Pancreas (tissue), 10 donors: Measurements from ENCODE around the gene SCAMP4. TPM values are rescaled to one million over a fixed set of nuclear protein-coding genes. Genes with fewer than 3 reads are reported as not detected.

Source experiments
- ATAC-seq, 4 donors: fragments of 200-7000 bp; cut with Tn5 transposase; one replicate each; pipeline versions ENCODE4 v1.8.0 to v1.9.1; 2020; ENCODE audit warnings: mild to moderate bottlenecking in 4 of 4, moderate library complexity in 4 of 4
- DNase-seq, 6 donors: peaks; one replicate each; pipeline ENCODE4 v3.0.0-alpha.2; 2020
- FAIRE-seq: peaks from 2 replicates; lab custom pipeline; 2012; peaks lifted over from hg19 to GRCh38; lab: Jason Lieb, UNC
- H3K27ac ChIP-seq, 4 donors: fragments of 200-600 bp; sonication (generic); 1 replicate in 3 of 4; 2 replicates in 1 of 4; pipeline versions ENCODE4 v1.5.0 to v1.8.0; 2020
- H3K27me3 ChIP-seq, 4 donors: fragments of 200-600 bp; one replicate each; pipeline ENCODE4 v1.8.0; 2021
- H3K36me3 ChIP-seq, 3 donors: fragments of 200-600 bp; sonication (generic) in 1 of 3; one replicate each; pipeline versions ENCODE4 v1.5.0 to v1.8.0; 2020 to 2021
- H3K4me1 ChIP-seq, 3 donors: fragments of 200-600 bp; one replicate each; pipeline ENCODE4 v1.8.0; 2021
- H3K4me3 ChIP-seq, 4 donors: fragments of 200-600 bp; sonication (generic) in 2 of 4; one replicate each; pipeline versions ENCODE4 v1.5.0 to v1.8.0; 2020 to 2021
- H3K9me3 ChIP-seq, 4 donors: fragments of 200-600 bp; one replicate each; pipeline ENCODE4 v1.8.0; 2021
- WGBS, 2 donors: extraction: QIAGEN DNeasy Blood & Tissue Kit; methylation state at CpG; one replicate each; pipeline ENCODE4 v1.1.7; 2013; 5-methylcytosine and 5-hydroxymethylcytosine counted together
- intact Hi-C, 3 donors: fragments of 100-400 bp; cut with DNase I; formaldehyde crosslinking; loops; one replicate each; pipeline versions ENCODE4 v1.11.1 to v1.14.2; 2022
- polyA plus RNA-seq, 2 donors: library from polyadenylated mRNA; stranded (reverse); fragments of 200-250 nt; gene quantifications; one replicate each; pipeline ENCODE4 v1.2.3, GENCODE V29; 2013
- total RNA-seq, 6 donors: library from RNA; stranded (reverse); fragmentation: NEBNext Ultra II Directional in 4 of 6; extraction: Animal tissue kit (Norgen Biotek cat#: 25700) in 4 of 6; gene quantifications; one replicate each; pipeline versions ENCODE4 v1.2.1 to v1.2.4, GENCODE V29; 2021 to 2023
- TF ChIP-seq, protein P1 (sequence below), 4 donors: fragments of 200-600 bp; sonication (generic) in 3 of 4; IDR thresholded peaks; one replicate each; pipeline versions ENCODE4 v1.5.0 to v1.8.0; 2021; ENCODE audit warnings: antibody characterized with exemption in 4 of 4
- donor health status: healthy with polysubstance abuse.
- donor health status: DM: no; HTN: no; CAD: no; lungs with moderate emphysema.
- donor health status: DM: no; HTN: no; CAD: no.
- donor health status: control.
- donor health status: control.
- donor health status: Bipolar disorder and iron deficiency.
- donor health status: DM: yes; HTN: yes; CAD: no.
- donor health status: DM: no; HTN: no; CAD: no.
- donor health status: DM: no; HTN: no; CAD: no.
- donor health status: DM: yes; HTN: yes; CAD: no.

SCAMP4 gene
- total and polyA plus RNA-seq, 8 donors, result 23.0 to 52.2 (median 31.4) TPM

DNA sequence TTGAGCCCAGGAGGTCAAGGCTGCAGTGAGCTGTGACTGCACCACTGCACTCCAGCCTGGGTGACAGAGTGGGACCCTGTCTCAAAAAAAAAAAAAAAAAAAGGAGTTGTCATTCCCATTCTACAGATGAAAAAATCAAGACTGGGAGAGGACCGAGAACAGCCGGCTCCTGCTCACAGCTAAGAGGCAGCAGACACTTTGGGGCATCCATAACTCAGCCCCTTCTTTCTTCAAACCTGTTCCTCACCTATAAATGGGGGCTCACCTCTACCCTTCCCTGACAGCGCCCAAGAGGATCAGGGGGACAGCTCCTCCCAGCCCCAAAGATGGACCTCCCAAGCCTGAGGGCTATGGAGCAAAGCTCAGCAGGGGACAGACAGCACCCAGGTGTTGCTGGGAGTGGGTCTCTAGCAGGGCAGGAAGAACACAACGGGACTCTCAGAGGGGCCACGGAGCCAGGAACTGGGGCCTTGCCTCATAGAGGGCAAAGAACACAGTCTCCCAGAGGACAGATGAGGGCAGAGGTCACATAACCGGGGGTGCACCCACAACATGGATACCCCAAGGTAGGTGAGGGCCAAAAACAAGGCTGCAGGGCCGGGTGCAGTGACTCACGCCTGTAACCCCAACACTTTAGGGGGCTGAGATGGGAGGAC is 38.4 kb upstream of the SCAMP4 start:
- 91% methylated on average over 8 of the region's 8 CpGs for WGBS, 2 donors
- Histone ChIP-seq H3K9me3 (no peaks in the 10 kb centered on the region), H3K27me3 (no peaks in the 10 kb centered on the region), H3K27ac (no peak overlapping the region), H3K36me3 (no peaks in the 10 kb centered on the region), H3K4me1 (peaks cover 6 to 9% (median 7%) of the 10 kb centered on the region in 3 donors), H3K4me3 (no peak overlapping the region)
- DNase-seq, result no peak
- ATAC-seq, result no peak
- intact Hi-C loops, result no loop called here
- no peak for FAIRE-seq
- TF ChIP-seq, protein P1, sequence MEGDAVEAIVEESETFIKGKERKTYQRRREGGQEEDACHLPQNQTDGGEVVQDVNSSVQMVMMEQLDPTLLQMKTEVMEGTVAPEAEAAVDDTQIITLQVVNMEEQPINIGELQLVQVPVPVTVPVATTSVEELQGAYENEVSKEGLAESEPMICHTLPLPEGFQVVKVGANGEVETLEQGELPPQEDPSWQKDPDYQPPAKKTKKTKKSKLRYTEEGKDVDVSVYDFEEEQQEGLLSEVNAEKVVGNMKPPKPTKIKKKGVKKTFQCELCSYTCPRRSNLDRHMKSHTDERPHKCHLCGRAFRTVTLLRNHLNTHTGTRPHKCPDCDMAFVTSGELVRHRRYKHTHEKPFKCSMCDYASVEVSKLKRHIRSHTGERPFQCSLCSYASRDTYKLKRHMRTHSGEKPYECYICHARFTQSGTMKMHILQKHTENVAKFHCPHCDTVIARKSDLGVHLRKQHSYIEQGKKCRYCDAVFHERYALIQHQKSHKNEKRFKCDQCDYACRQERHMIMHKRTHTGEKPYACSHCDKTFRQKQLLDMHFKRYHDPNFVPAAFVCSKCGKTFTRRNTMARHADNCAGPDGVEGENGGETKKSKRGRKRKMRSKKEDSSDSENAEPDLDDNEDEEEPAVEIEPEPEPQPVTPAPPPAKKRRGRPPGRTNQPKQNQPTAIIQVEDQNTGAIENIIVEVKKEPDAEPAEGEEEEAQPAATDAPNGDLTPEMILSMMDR (IDR thresholded peaks at IDR 0.05), result no peak

GRCh38 chr19:1867349-1867724 is 37.9 kb upstream of the SCAMP4 start:
- 90 to 93% methylated on average over 9 of the region's 9 CpGs for WGBS, 2 donors
- Histone ChIP-seq H3K4me1 (peaks cover 6 to 9% (median 7%) of the 10 kb centered on the region in 3 donors), H3K4me3 (no peak overlapping the region), H3K9me3 (no peaks in the 10 kb centered on the region), H3K36me3 (no peaks in the 10 kb centered on the region), H3K27me3 (no peaks in the 10 kb centered on the region), H3K27ac (no peak overlapping the region)
- FAIRE-seq (no peak), DNase-seq (no peak), ATAC-seq (no peak)
- intact Hi-C loops, result no loop called here
- TF ChIP-seq, protein P1 (IDR thresholded peaks at IDR 0.05), result no peak

DNA sequence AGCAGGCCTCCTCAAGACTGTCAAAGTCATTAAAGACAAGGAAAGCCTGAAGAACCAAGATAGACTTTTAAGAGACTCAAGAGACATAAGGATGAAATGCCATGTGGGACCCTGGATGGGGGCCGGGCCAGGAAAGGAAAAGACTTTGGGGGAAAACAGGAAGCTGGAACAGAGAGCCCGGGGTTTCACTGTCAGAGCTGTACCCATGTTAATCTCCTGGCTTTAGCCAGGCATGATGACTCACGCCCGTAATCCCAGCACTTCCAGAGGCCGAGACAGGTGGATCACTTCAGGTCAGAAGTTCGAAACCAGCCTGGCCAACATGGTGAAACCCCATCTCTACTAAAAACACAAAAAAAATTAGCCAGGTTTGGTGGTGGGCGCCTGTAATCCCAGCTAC is 36.2 kb upstream of the SCAMP4 start:
- Histone ChIP-seq H3K4me1 (peaks cover 19 to 22% (median 19%) of the 10 kb centered on the region in 3 donors), H3K9me3 (no peaks in the 10 kb centered on the region), H3K36me3 (no peaks in the 10 kb centered on the region), H3K4me3 (no peak overlapping the region), H3K27me3 (no peaks in the 10 kb centered on the region), H3K27ac (no peak overlapping the region)
- FAIRE-seq (no peak), ATAC-seq (no peak), DNase-seq (no peak)
- WGBS, 2 donors, result 89 to 91% methylated on average over 7 of the region's 7 CpGs
- TF ChIP-seq, protein P1 (IDR thresholded peaks at IDR 0.05), result no peak
- intact Hi-C loops, result no loop called here

DNA sequence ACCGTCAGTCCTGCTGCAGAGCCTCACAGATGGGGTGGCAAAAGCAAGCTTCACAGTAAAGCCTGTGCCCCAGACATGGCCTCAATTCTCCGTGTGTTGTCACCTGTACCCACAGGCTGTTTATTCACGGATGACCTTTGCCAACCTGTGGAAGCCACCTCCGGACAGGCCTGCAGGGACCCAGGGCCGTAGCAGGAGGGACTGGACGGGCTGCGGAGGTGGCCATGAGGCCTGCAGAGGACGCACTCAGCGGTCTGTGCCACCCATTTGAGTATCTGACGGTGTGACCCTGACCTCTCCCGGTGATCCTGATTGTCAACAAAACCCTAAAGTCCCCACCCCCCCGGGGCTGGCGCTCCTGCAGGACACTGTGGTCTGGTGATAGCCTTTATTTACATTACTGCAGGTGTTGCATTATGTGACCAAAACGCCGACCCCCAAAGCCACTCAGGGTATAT is 34.0 kb upstream of the SCAMP4 start:
- FAIRE-seq (no peak), DNase-seq (peak in 1 of 6 donors; percentile 54)

More for the DNA sequence above, 34.0 kb upstream of the SCAMP4 start:
- H3K36me3 ChIP-seq, result no peaks in the 10 kb centered on the region
- intact Hi-C loops, result loop anchor here in 1 of 3 donors (2.0 kb wide), 1 partner anchor 56 kb away; no protein-coding TSS in a partner anchor
- WGBS, 2 donors, result 36 to 37% methylated on average over 15 of the region's 15 CpGs
- TF ChIP-seq, protein P1 (IDR thresholded peaks at IDR 0.05), result no peak
- ATAC-seq, result no peak
- peaks cover 19 to 26% (median 22%) of the 10 kb centered on the region in 3 donors for H3K4me1 ChIP-seq
- no peaks in the 10 kb centered on the region for H3K27me3 ChIP-seq
- H3K4me3 ChIP-seq, result no peak overlapping the region
- H3K9me3 ChIP-seq, result no peaks in the 10 kb centered on the region
- H3K27ac ChIP-seq, result no peak overlapping the region
